Aorta (tissue), 5 donors: ENCODE results near the gene RGS11. TPM values are rescaled to one million over a fixed set of nuclear protein-coding genes. Genes with fewer than 3 reads are reported as not detected.
"Not testable (repeated sequence)": the region's sequence is repeated elsewhere in the genome, so short reads cannot be mapped to it uniquely, and the experiment has no call there.

ENCODE experiments used
- ATAC-seq: fragments of 200-7000 bp; cut with Tn5 transposase; one replicate; pipeline ENCODE4 v1.9.1; 2022; ENCODE audit warnings: moderate library complexity; ENCODE audit not compliant: low FRiP score
- DNase-seq, 2 donors: peaks; one replicate each; pipeline ENCODE4 v3.0.0-alpha.2; 2020
- H3K27ac ChIP-seq, 2 donors: one replicate each; pipeline ENCODE4 v1.5.1; 2013; ENCODE audit warnings: low read length in 2 of 2, mild to moderate bottlenecking in 2 of 2, moderate library complexity in 2 of 2, control low read depth in 1 of 2, inconsistent platforms in 1 of 2, low read depth in 1 of 2
- H3K27me3 ChIP-seq, 2 donors: one replicate each; pipeline ENCODE4 v1.6.1; 2013; ENCODE audit warnings: control low read depth in 1 of 2, low read length in 1 of 2, mild to moderate bottlenecking in 1 of 2, moderate library complexity in 1 of 2; ENCODE audit not compliant: insufficient read depth in 2 of 2, control insufficient read depth in 1 of 2
- H3K36me3 ChIP-seq, 2 donors: one replicate each; pipeline ENCODE4 v1.6.1; 2013; ENCODE audit warnings: control low read depth in 1 of 2, low read length in 1 of 2, mild to moderate bottlenecking in 1 of 2; ENCODE audit not compliant: insufficient read depth in 2 of 2, control insufficient read depth in 1 of 2
- H3K4me1 ChIP-seq, 2 donors: one replicate each; pipeline ENCODE4 v1.6.1; 2013; ENCODE audit warnings: low read length in 2 of 2, control low read depth in 1 of 2, mild to moderate bottlenecking in 1 of 2, moderate library complexity in 1 of 2; ENCODE audit not compliant: insufficient read depth in 2 of 2, control insufficient read depth in 1 of 2
- H3K4me3 ChIP-seq, 2 donors: one replicate each; pipeline ENCODE4 v1.5.1; 2013; ENCODE audit warnings: low read length in 2 of 2, control low read depth in 1 of 2, mild to moderate bottlenecking in 1 of 2
- H3K9me3 ChIP-seq: one replicate; pipeline ENCODE4 v1.6.1; 2013; ENCODE audit warnings: mild to moderate bottlenecking, low read length; ENCODE audit not compliant: control insufficient read depth
- WGBS, 2 donors: extraction: QIAGEN DNeasy Blood & Tissue Kit; methylation state at CpG; one replicate each; pipeline ENCODE4 v1.1.7; 2013; 5-methylcytosine and 5-hydroxymethylcytosine counted together
- intact Hi-C, 2 donors: fragments of 100-400 bp; cut with DNase I; formaldehyde crosslinking; loops; one replicate each; pipeline versions ENCODE4 v1.14.2 to v1.15.0; 2022
- polyA plus RNA-seq, 2 donors: library from polyadenylated mRNA; stranded (reverse); fragments of 200-250 nt; gene quantifications; one replicate each; pipeline ENCODE4 v1.2.3, GENCODE V29; 2013
- total RNA-seq, 2 donors: library from RNA; stranded (reverse); fragmentation: NEBNext Ultra II Directional; extraction: Animal tissue kit (Norgen Biotek cat#: 25700); gene quantifications; one replicate each; pipeline ENCODE4 v1.2.1, GENCODE V29; 2021
- donor health status: healthy with polysubstance abuse.
- donor health status: Bipolar disorder and iron deficiency.
- donor health status: DM: no; HTN: no; CAD: no.
- donor health status: DM: no; HTN: no; CAD: no.
- donor health status: DM: yes; HTN: yes; CAD: no.

Gene RGS11
- total and polyA plus RNA-seq, 4 donors, result 3.3 to 76.5 (median 20.3) TPM

DNA sequence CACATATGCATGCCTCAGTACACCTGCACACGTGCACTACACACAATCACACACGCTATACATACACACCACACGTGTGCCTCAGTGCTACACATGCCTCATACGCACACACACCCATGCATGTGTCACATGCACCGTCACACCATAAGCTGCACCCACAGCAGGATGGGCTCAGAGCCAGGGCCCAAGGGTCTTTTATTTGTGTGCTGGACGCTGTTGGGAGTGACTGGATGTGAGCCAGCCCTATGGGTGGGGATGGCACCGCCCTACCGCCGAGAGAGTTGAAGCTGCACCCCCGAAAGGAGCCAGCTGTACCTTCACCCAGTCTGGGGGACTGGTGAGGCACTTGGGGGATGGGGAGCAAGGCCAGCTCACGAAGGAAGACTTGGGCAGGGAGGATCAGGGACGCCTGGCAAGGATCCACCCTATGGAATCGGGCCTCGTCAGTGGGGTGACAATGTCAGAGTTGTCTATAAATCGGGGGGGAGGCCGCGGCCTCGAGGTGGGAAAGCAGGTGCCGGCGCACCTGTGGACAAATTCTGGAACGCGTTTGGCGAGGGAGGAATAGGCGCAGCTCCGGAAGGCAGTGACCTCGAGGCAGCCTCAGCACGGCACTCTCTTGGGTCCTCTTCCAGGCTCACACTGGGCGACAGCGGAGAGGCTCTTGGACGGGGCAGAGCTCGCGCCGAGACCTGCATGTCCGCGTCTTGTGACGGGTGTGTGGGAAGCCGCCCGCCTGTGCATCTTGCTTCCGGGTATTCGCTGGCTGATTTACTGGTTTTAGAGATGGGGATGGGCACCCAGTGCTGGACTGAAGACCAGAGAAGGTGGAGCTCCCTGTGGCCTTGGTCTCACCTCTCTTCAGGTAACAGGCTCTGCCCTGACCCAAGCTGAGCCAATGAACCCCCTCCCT lies 7.3 kb downstream of the RGS11 start:
- Histone ChIP-seq H3K4me1 (no peaks in the 10 kb centered on the region), H3K27me3 (no peaks in the 10 kb centered on the region), H3K27ac (no peak overlapping the region), H3K9me3 (no peaks in the 10 kb centered on the region), H3K36me3 (peaks cover 0 to under 1% of the 10 kb centered on the region in 2 donors), H3K4me3 (no peak overlapping the region)
- intact Hi-C loops, result no loop called here
- 71 to 73% methylated on average over 40 of the region's 40 CpGs for WGBS, 2 donors
- peak in 1 of 2 donors; percentile 41 for DNase-seq
- ATAC-seq, result no peak

DNA sequence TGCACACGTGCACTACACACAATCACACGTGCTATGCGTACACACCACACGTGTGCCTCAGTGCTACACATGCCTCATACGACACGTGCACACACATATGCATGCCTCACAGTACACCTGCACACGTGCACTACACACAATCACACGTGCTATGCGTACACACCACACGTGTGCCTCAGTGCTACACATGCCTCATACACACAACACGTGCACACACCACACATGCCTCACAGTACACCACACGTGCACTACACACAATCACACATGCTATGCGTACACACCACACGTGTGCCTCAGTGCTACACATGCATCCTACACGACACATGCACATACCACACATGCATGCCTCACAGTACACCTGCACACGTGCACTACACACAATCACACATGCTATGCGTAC lies 8.2 kb downstream of the RGS11 start:
- H3K4me1 ChIP-seq, H3K27me3 ChIP-seq, H3K4me3 ChIP-seq, intact Hi-C loops, H3K9me3 ChIP-seq, DNase-seq, H3K27ac ChIP-seq, ATAC-seq, H3K36me3 ChIP-seq: not testable (repeated sequence)
- WGBS, 2 donors, result 85 to 89% methylated on average over 17 of the region's 17 CpGs

DNA sequence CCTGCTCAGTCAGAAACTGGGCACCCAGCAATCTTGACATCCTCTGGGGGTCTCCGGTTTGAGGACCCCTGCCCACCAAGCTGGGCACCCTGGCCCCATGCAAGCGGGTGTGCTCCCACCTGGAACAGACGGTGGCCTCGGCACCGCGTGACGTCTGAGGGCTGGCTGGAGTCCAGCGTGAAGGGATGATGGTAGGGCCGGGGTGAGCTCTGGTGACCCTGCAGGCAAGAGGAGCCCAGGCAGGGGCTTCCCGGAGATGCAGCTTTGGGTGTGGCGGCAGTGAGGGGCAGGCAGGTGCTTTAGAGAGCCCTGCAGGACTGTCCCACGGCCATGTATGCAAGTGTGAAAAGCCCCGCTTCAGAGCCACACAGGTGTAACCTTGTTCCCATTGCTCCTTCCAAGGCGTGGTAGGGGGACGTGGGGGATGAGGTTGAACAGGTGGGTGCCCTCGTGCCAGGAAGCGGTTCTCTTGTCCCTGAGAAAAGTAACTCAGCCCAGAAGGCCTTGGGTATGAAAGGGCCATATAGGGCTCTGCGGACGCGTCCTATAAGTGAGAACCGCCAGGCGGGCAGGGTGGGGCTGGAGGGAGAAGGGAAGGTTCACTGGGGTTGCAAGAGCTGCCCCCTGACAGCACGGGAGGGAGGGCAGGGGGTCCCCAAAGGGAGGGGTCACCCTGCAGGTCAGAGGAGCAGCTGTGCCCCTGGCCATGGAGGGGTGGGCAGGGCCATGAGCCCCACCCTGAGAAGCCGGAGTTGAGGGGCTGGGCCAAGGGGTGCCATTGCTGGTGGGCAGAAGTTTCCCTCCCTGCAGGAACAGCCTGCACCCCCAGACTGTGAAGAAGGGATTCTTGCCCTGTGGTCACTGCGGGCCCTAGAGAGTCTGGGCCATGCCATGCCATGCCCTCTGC lies 9.2 kb downstream of the RGS11 start:
- H3K27ac ChIP-seq, result no peak overlapping the region
- WGBS, 2 donors, result 71 to 77% methylated on average over 25 of the region's 25 CpGs

GRCh38 chr16:265711-266110 lies 10.0 kb downstream of the RGS11 start:
- Histone ChIP-seq H3K27ac (no peak overlapping the region), H3K36me3 (peaks cover 0 to 10% of the 10 kb centered on the region in 2 donors), H3K4me3 (no peak overlapping the region), H3K27me3 (no peaks in the 10 kb centered on the region), H3K4me1 (no peaks in the 10 kb centered on the region), H3K9me3 (no peaks in the 10 kb centered on the region)
- no peak for DNase-seq
- WGBS, 2 donors, result 77% methylated on average over 12 of the region's 12 CpGs
- ATAC-seq, result no peak
- intact Hi-C loops, result no loop called here

More for the DNA sequence above, 9.2 kb downstream of the RGS11 start:
- DNase-seq, result no peak
- H3K27me3 ChIP-seq, result no peaks in the 10 kb centered on the region
- H3K36me3 ChIP-seq, result peaks cover 0 to 10% of the 10 kb centered on the region in 2 donors
- intact Hi-C loops, result no loop called here
- no peaks in the 10 kb centered on the region for H3K4me1 ChIP-seq
- no peak overlapping the region for H3K4me3 ChIP-seq
- no peaks in the 10 kb centered on the region for H3K9me3 ChIP-seq
- no peak for ATAC-seq

- WGBS, 2 donors, result 90 to 92% methylated on average over 14 of the region's 14 CpGs
- intact Hi-C loops, result no loop called here
- ATAC-seq, result no peak
- Histone ChIP-seq H3K27ac (no peak overlapping the region), H3K4me1 (no peaks in the 10 kb centered on the region), H3K27me3 (no peaks in the 10 kb centered on the region), H3K36me3 (peaks cover 0 to 11% of the 10 kb centered on the region in 2 donors), H3K4me3 (no peak overlapping the region), H3K9me3 (no peaks in the 10 kb centered on the region)
- no peak for DNase-seq
These were observed 10.7 kb downstream of the RGS11 start for GRCh38 chr16:265002-265529.

- intact Hi-C loops, result no loop called here
- Histone ChIP-seq H3K36me3 (peaks cover 0 to 14% of the 10 kb centered on the region in 2 donors), H3K4me1 (no peaks in the 10 kb centered on the region), H3K9me3 (no peaks in the 10 kb centered on the region), H3K4me3 (no peak overlapping the region), H3K27me3 (no peaks in the 10 kb centered on the region), H3K27ac (no peak overlapping the region)
- ATAC-seq (no peak), DNase-seq (no peak)
- 92 to 95% methylated on average over 23 of the region's 23 CpGs for WGBS, 2 donors
These were observed 11.2 kb downstream of the RGS11 start for GRCh38 chr16:264440-264951.

DNA sequence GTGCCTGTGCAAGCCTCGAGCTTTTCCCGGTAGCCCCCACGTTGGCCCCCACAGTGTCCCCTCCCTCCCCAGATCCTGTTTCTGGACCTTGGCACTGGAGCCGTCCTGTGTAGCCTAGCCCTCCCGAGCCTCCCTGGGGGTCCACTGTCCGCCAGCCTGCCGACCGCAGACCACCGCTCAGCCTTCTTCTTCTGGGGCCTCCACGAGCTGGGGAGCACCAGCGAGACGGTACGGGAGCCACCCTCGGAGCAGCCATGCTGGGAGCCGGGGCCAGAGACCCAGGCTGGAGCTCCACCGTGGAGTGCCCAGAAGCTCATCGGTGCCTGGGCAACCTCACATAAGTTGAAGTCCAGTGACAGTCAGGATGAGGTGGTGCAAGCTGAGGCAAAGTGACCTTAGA lies 11.8 kb downstream of the RGS11 start:
- Histone ChIP-seq H3K9me3 (no peaks in the 10 kb centered on the region), H3K4me3 (no peak overlapping the region), H3K27ac (no peak overlapping the region), H3K4me1 (no peaks in the 10 kb centered on the region), H3K36me3 (peaks cover 0 to 14% of the 10 kb centered on the region in 2 donors), H3K27me3 (no peaks in the 10 kb centered on the region)
- WGBS, 2 donors, result 91 to 92% methylated on average over 17 of the region's 17 CpGs
- DNase-seq (no peak), ATAC-seq (no peak)
- intact Hi-C loops, result no loop called here

- H3K36me3 ChIP-seq, result peaks cover 0 to 14% of the 10 kb centered on the region in 2 donors
- 93 to 95% methylated on average over 28 to 35 of the region's 35 CpGs for WGBS, 2 donors
These were observed 12.5 kb downstream of the RGS11 start for GRCh38 chr16:263182-263774.

More at GRCh38 chr16:263182-263774, 12.5 kb downstream of the RGS11 start:
- no peaks in the 10 kb centered on the region for H3K9me3 ChIP-seq
- ATAC-seq (no peak), DNase-seq (no peak)
- H3K4me3 ChIP-seq, result no peak overlapping the region
- H3K27ac ChIP-seq, result no peak overlapping the region
- no peaks in the 10 kb centered on the region for H3K27me3 ChIP-seq
- H3K4me1 ChIP-seq, result no peaks in the 10 kb centered on the region
- intact Hi-C loops, result no loop called here
